Endothelial cell of umbilical vein (primary cell): ENCODE results near the gene EPS15. TPM values are rescaled to one million over a fixed set of nuclear protein-coding genes. Genes with fewer than 3 reads are reported as not detected.
A peak's percentile ranks its signal among the peaks of the same experiment; 100 is the strongest.

Experiments used
- BruUV-seq: library from RNA; stranded (reverse); fragments of 400-500 nt; replicated peaks from 2 replicates; lab custom pipeline; 2021; lab: Mats Ljungman, UMichigan
- CTCF ChIA-PET: fragments of 300-600, 350-600 bp; sonication (Branson Sonifier 250); formaldehyde crosslinking; loops from one replicate; lab custom pipeline; 2021; ENCODE audit warnings: antibody characterized with exemption, inconsistent platforms; lab: Charles Lee
- POLR2A ChIA-PET: fragments of 300-600, 350-600 bp; sonication (Branson Sonifier 250); formaldehyde crosslinking; loops from one replicate; lab custom pipeline; 2021; ENCODE audit warnings: antibody characterized with exemption, inconsistent platforms; lab: Charles Lee
- DNase-seq: peaks from one replicate; pipeline ENCODE4 v3.0.0-alpha.2; 2011; ENCODE audit warnings: low read depth, low spot score
- FAIRE-seq: peaks from 2 replicates; lab custom pipeline; 2011; peaks lifted over from hg19 to GRCh38; lab: Jason Lieb, UNC
- H2AFZ ChIP-seq: 2 replicates; pipeline ENCODE4 v1.6.0; 2012; ENCODE audit warnings: low read depth, low read length, control low read depth, inconsistent platforms
- H3K27ac ChIP-seq: 2 replicates; pipeline ENCODE4 v1.5.1; 2011; ENCODE audit warnings: low read depth, mild to moderate bottlenecking, control low read depth, low read length, moderate library complexity; ENCODE audit not compliant: insufficient read depth
- H3K27me3 ChIP-seq, 2 experiments: 2 replicates each; pipeline versions ENCODE4 v1.6.0 to v1.6.1; 2011; ENCODE audit warnings: low read length in 2 of 2, mixed read lengths in 1 of 2; ENCODE audit not compliant: control insufficient read depth in 2 of 2, insufficient read depth in 2 of 2
- H3K36me3 ChIP-seq, 2 experiments: 2 replicates in 1 of 2; 3 replicates in 1 of 2; pipeline ENCODE4 v1.5.1; 2011; ENCODE audit warnings: low read length in 2 of 2, mild to moderate bottlenecking in 1 of 2, moderate library complexity in 1 of 2; ENCODE audit not compliant: control insufficient read depth in 2 of 2, insufficient read depth in 2 of 2; ENCODE audit errors: extremely low read depth in 1 of 2
- H3K4me1 ChIP-seq: 3 replicates; pipeline ENCODE4 v1.5.1; 2011; ENCODE audit warnings: mild to moderate bottlenecking, low read length; ENCODE audit not compliant: control insufficient read depth, insufficient read depth; ENCODE audit errors: extremely low read depth
- H3K4me2 ChIP-seq: 2 replicates; pipeline ENCODE4 v1.6.1; 2011; ENCODE audit warnings: low read length, control low read depth, mixed read lengths; ENCODE audit not compliant: insufficient read depth
- H3K4me3 ChIP-seq, 3 experiments: fragments of 200-600 bp in 1 of 3; sonication (generic), shearing (Covaris generic) in 1 of 3; replicated peaks in 1 of 3; 2 replicates each; pipeline ENCODE4 v1.5.1; 2011 to 2016; ENCODE audit warnings: control low read depth in 3 of 3, low read length in 3 of 3, mild to moderate bottlenecking in 2 of 3, inconsistent platforms in 1 of 3, low read depth in 1 of 3, moderate library complexity in 1 of 3; ENCODE audit not compliant: insufficient read depth in 1 of 3
- H3K79me2 ChIP-seq: 2 replicates; pipeline ENCODE4 v1.6.0; 2012; ENCODE audit warnings: low read length, inconsistent platforms; ENCODE audit not compliant: control insufficient read depth, insufficient read depth
- H3K9ac ChIP-seq: replicated peaks from 2 replicates; pipeline ENCODE3; 2011; ENCODE audit warnings: low read length, control low read depth; ENCODE audit not compliant: insufficient read depth; ENCODE audit errors: extremely low read depth
- H3K9me1 ChIP-seq: replicated peaks from 3 replicates; pipeline ENCODE4 v1.6.0; 2011; ENCODE audit warnings: mild to moderate bottlenecking, low read length; ENCODE audit not compliant: control insufficient read depth, insufficient read depth; ENCODE audit errors: extremely low read depth
- H3K9me3 ChIP-seq: replicated peaks from 2 replicates; pipeline ENCODE4 v1.5.1; 2012; ENCODE audit warnings: low read length, inconsistent platforms; ENCODE audit not compliant: control insufficient read depth, insufficient read depth
- H4K20me1 ChIP-seq: replicated peaks from 2 replicates; pipeline ENCODE3; 2011; ENCODE audit warnings: mild to moderate bottlenecking, low read length; ENCODE audit not compliant: control insufficient read depth, insufficient read depth; ENCODE audit errors: extremely low read depth
- EZH2 ChIP-seq: IDR thresholded peaks from 2 replicates; pipeline ENCODE4 v1.6.1; 2012; ENCODE audit warnings: borderline replicate concordance, low read depth, mild to moderate bottlenecking, moderate library complexity, low read length, inconsistent platforms; ENCODE audit not compliant: severe bottlenecking
- FOS ChIP-seq: IDR thresholded peaks from 2 replicates; pipeline ENCODE4 v1.6.1; 2011; ENCODE audit warnings: mild to moderate bottlenecking, low read length, moderate library complexity, borderline replicate concordance; ENCODE audit not compliant: insufficient read depth
- GATA2 ChIP-seq: IDR thresholded peaks from 2 replicates; pipeline ENCODE4 v1.7.0; 2011; ENCODE audit warnings: low read depth, mild to moderate bottlenecking, moderate library complexity, mixed read lengths, low read length; ENCODE audit not compliant: insufficient read length, insufficient read depth
- JUN ChIP-seq: IDR thresholded peaks from 2 replicates; pipeline ENCODE4 v1.6.1; 2011; ENCODE audit warnings: borderline replicate concordance, low read depth; ENCODE audit not compliant: insufficient read length, insufficient read depth
- MYC ChIP-seq: IDR thresholded peaks from one replicate; pipeline ENCODE4 v1.6.1; 2011; ENCODE audit warnings: mild to moderate bottlenecking, low read depth, low read length
- POLR2A ChIP-seq: IDR thresholded peaks from 2 replicates; pipeline ENCODE4 v1.6.1; 2012; ENCODE audit warnings: low read depth, mild to moderate bottlenecking, control low read depth, low read length
- POLR2AphosphoS5 ChIP-seq: IDR thresholded peaks from 2 replicates; pipeline ENCODE4 v1.6.1; 2012; ENCODE audit warnings: low read depth, mild to moderate bottlenecking, control low read depth, low read length, moderate library complexity; ENCODE audit not compliant: insufficient read depth
- dilution Hi-C: fragments of 300-500 bp; cut with MboI; formaldehyde crosslinking; loops from one replicate; pipeline ENCODE4 v1.15.0; 2019; ENCODE audit warnings: low sequenced_read_pairs; ENCODE audit not compliant: extremely low pct_ligation_motif_present
- intact Hi-C: fragments of 100-400 bp; cut with micrococcal nuclease; formaldehyde crosslinking; loops from one replicate; pipeline ENCODE4 v1.10.0; 2022
- polyA plus RNA-seq, 4 experiments: library from polyadenylated mRNA; depleted of rRNA in 3 of 4; stranded (reverse) in 3 of 4; unstranded in 1 of 4; fragments of >200 nt; gene quantifications; 2 replicates each; pipeline versions ENCODE4 v1.2.1 to v1.2.3, GENCODE V29; 2011 to 2012; ENCODE audit warnings: missing spikeins in 1 of 4
- small RNA-seq: library from RNA; depleted of rRNA; stranded (forward); fragments of <200 nt; gene quantifications from one replicate; pipeline ENCODE3, GENCODE V24; 2012; ENCODE audit warnings: low replicate concordance, low read depth; ENCODE audit not compliant: insufficient read depth, insufficient read length
- total RNA-seq: library from RNA; stranded (reverse); gene quantifications from 2 replicates; pipeline ENCODE4 v1.2.3, GENCODE V29; 2021
- TF ChIP-seq, protein P1 (sequence below), 2 donors: IDR thresholded peaks; 1 replicate in 1 of 2; 2 replicates in 1 of 2; pipeline ENCODE4 v1.5.1; 2011; ENCODE audit warnings: low read length in 2 of 2, mild to moderate bottlenecking in 2 of 2, moderate library complexity in 2 of 2, control low read depth in 1 of 2, inconsistent platforms in 1 of 2, low read depth in 1 of 2; ENCODE audit not compliant: insufficient read depth in 1 of 2; ENCODE audit errors: extremely low read depth in 1 of 2
- TF ChIP-seq, protein P2 (sequence below): IDR thresholded peaks from 2 replicates; pipeline ENCODE4 v1.6.1; 2011; ENCODE audit not compliant: insufficient read depth, insufficient read length

The EPS15 gene
- total and polyA plus RNA-seq, 2 donors (not counting 3 experiments of a cell fraction or from before 2014, with no cell fraction given) = 15.4 to 44.8 TPM

DNA sequence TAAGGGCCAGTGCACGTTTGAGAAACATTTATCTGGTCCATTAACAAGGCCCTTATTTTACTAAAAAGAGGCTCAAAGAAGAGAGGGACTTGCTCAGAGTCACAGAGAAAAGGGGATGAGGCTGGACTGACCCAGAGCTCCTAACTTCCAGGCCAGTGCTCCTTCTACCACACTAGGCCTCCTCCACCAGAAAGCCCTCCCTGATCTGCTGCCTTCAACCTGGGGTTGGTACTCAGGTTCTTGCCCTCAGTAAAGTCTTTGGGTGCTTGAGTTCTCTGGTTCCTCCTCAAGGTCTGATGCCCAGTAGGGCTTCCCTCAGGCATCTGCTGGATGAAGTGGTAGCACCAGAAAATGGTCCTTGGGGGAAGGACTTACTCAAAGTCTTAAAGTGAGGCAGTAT, 214.7 kb downstream of the EPS15 start:
- Histone ChIP-seq H3K9ac (no peak overlapping the region), H3K4me3 (no peak overlapping the region), H3K4me2 (peak overlapping the region; percentile 32), H3K79me2 (no peaks in the 10 kb centered on the region), H3K4me1 (peaks cover 19% of the 10 kb centered on the region), H3K27ac (peak overlapping the region; percentile 25), H4K20me1 (no peaks in the 10 kb centered on the region), H3K27me3 (no peaks in the 10 kb centered on the region), H3K36me3 (no peaks in the 10 kb centered on the region), H3K9me3 (no peaks in the 10 kb centered on the region), H3K9me1 (no peaks in the 10 kb centered on the region), H2AFZ (peak overlapping the region; percentile 52)
- ChIA-PET CTCF (interaction anchor here (0.7 to 2.7 kb wide), 4 partner anchors 7 to 231 kb away, joined by 3 to 11 read pairs (median 4); no protein-coding TSS in a partner anchor), POLR2A (no interaction called here)
- no TSS peak for BruUV-seq
- FAIRE-seq (no peak), DNase-seq (no peak)
- dilution Hi-C loops = no loop called here
- intact Hi-C loops = no loop called here
- TF ChIP-seq POLR2A (no peak), FOS (no peak), JUN (no peak), EZH2 (no peak), POLR2AphosphoS5 (no peak), MYC (no peak), GATA2 (no peak)
- TF ChIP-seq, protein P1, sequence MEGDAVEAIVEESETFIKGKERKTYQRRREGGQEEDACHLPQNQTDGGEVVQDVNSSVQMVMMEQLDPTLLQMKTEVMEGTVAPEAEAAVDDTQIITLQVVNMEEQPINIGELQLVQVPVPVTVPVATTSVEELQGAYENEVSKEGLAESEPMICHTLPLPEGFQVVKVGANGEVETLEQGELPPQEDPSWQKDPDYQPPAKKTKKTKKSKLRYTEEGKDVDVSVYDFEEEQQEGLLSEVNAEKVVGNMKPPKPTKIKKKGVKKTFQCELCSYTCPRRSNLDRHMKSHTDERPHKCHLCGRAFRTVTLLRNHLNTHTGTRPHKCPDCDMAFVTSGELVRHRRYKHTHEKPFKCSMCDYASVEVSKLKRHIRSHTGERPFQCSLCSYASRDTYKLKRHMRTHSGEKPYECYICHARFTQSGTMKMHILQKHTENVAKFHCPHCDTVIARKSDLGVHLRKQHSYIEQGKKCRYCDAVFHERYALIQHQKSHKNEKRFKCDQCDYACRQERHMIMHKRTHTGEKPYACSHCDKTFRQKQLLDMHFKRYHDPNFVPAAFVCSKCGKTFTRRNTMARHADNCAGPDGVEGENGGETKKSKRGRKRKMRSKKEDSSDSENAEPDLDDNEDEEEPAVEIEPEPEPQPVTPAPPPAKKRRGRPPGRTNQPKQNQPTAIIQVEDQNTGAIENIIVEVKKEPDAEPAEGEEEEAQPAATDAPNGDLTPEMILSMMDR (IDR thresholded peaks at IDR 0.05; ENCODE audit: extremely low read depth in 1 of 2, insufficient read depth in 1 of 2, low read depth in 1 of 2, low read length in 2 of 2) = no peak
- TF ChIP-seq, protein P2, sequence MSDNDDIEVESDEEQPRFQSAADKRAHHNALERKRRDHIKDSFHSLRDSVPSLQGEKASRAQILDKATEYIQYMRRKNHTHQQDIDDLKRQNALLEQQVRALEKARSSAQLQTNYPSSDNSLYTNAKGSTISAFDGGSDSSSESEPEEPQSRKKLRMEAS = no peak

Small RNA genes lying within 50 kb of the gene (small RNA-seq; reads per million reads assigned to genes)
- gene RNU6-1281P = not detected
- not detected for gene RNU6-877P

Other genes with a start within 250 kb of the EPS15 start
- 1.2 and 1.7 TPM in 2 replicates for gene TTC39A, start 188.7 kb downstream of the EPS15 start, total RNA-seq
- gene TTC39A, start 188.7 kb downstream of the EPS15 start, polyA plus RNA-seq = 0.81 and 1.1 TPM in 2 replicates
- gene OSBPL9, start 97.8 kb upstream of the EPS15 start, total RNA-seq = 74.8 and 80.3 TPM in 2 replicates
- 46.2 and 52.5 TPM in 2 replicates for gene OSBPL9, start 97.8 kb upstream of the EPS15 start, polyA plus RNA-seq